Measurements from ENCODE around the gene SPINK9. TPM values are rescaled to one million over a fixed set of nuclear protein-coding genes. Genes with fewer than 3 reads are reported as not detected.

SPINK9 gene
- total and polyA plus RNA-seq, 4 donors, result not detected

DNA sequence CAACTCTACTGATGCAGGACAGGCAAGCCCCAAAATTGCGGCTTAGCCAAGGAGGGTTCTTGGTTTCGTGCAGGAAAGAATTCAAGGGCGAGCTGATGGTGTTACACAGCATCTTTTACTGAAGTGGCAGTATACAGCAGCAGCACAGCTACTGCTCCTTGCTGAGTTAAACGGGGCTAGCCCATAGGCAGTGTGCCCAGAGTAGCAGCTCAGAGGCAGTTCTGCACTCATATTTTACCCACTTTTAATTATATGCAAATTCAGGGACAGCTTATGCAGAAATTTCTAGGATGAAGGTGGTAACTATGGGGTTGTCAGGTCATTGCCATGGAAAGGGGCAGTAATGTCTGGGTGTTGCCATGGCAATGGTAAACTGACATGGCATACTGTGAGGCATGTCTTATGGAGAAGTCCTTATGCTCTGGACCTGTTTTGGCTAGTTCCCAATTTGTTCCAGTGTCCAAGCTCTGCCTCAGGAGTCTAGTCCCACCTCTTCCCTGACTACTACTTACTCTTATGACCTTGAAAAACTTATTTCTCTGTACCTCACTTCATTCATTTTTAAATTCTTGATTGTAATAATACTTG lies 2.0 kb upstream of the SPINK9 start:
- no peak overlapping the region for H3K9ac ChIP-seq (ENCODE audit: insufficient read depth in 1 of 2, low read length in 2 of 2)
- H3K27ac ChIP-seq (ENCODE audit: low read depth in 1 of 2, low read length in 1 of 2), result no peak overlapping the region
- WGBS, 2 donors, result 91 to 92% methylated on average over 4 of the region's 4 CpGs
- no peaks in the 10 kb centered on the region for H3K4me1 ChIP-seq (ENCODE audit: control insufficient read depth in 5 of 5, insufficient read depth in 5 of 5, low read length in 5 of 5)
- TF ChIP-seq, protein P1, sequence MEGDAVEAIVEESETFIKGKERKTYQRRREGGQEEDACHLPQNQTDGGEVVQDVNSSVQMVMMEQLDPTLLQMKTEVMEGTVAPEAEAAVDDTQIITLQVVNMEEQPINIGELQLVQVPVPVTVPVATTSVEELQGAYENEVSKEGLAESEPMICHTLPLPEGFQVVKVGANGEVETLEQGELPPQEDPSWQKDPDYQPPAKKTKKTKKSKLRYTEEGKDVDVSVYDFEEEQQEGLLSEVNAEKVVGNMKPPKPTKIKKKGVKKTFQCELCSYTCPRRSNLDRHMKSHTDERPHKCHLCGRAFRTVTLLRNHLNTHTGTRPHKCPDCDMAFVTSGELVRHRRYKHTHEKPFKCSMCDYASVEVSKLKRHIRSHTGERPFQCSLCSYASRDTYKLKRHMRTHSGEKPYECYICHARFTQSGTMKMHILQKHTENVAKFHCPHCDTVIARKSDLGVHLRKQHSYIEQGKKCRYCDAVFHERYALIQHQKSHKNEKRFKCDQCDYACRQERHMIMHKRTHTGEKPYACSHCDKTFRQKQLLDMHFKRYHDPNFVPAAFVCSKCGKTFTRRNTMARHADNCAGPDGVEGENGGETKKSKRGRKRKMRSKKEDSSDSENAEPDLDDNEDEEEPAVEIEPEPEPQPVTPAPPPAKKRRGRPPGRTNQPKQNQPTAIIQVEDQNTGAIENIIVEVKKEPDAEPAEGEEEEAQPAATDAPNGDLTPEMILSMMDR (IDR thresholded peaks at IDR 0.05; ENCODE audit: control extremely low read depth, extremely low read depth), result no peak
- DNase-seq (no peak), ATAC-seq (ENCODE audit: insufficient read depth, low FRiP score) (no peak)
- H3K36me3 ChIP-seq (ENCODE audit: control insufficient read depth in 4 of 4, insufficient read depth in 4 of 4, low read length in 4 of 4), result peaks cover 0 to 2% (median 0%) of the 10 kb centered on the region in 4 donors
- H3K4me3 ChIP-seq, result no peak overlapping the region
- no peaks in the 10 kb centered on the region for H3K9me3 ChIP-seq (ENCODE audit: control insufficient read depth in 4 of 4, insufficient read depth in 3 of 4, low read length in 3 of 4)
- no peaks in the 10 kb centered on the region for H3K27me3 ChIP-seq (ENCODE audit: control insufficient read depth in 3 of 3, insufficient read depth in 3 of 3, low read length in 2 of 3)

DNA sequence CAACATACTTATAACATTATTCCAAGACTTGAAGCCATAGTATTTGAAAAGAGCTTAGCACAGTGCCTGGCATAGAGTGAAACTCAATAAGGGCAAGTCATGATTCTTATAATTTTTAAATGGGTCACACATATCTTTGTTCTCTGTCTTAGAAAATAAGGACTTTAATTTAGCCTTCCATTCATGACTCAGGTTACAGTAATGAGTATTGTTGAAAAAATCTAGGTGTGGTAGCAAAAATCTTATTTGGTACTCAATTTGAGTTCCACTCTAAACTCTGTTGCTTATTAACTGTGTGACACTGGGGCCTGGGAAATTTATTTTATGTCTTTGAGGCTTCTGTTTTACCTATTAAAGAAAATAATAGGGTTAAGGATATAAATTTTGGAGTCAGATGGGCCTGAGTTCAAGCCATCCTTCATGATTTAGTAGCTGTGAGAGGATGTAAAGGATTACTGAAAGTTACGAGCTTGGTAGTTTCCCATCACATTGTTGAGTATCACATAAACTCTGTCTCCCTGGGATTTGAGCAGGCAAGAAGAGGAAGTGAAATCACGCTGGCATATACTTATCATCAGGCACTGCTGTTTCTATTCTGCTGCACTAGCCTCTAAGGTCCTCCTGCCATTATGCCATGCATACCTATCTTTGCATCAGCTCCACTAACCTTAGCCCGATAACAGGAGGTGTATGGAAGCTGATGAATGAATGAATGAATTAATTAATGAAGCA lies 1.5 kb downstream of the SPINK9 start:
- no peaks in the 10 kb centered on the region for H3K4me1 ChIP-seq (ENCODE audit: control insufficient read depth in 5 of 5, insufficient read depth in 5 of 5, low read length in 5 of 5)
- no peaks in the 10 kb centered on the region for H3K27me3 ChIP-seq (ENCODE audit: control insufficient read depth in 3 of 3, insufficient read depth in 3 of 3, low read length in 2 of 3)
- TF ChIP-seq, protein P1 (IDR thresholded peaks at IDR 0.05; ENCODE audit: control extremely low read depth, extremely low read depth), result no peak
- no peaks in the 10 kb centered on the region for H3K9me3 ChIP-seq (ENCODE audit: control insufficient read depth in 4 of 4, insufficient read depth in 3 of 4, low read length in 3 of 4)
- H3K9ac ChIP-seq (ENCODE audit: insufficient read depth in 1 of 2, low read length in 2 of 2), result no peak overlapping the region
- no peak for ATAC-seq (ENCODE audit: insufficient read depth, low FRiP score)
- no peak overlapping the region for H3K27ac ChIP-seq (ENCODE audit: low read depth in 1 of 2, low read length in 1 of 2)
- H3K36me3 ChIP-seq (ENCODE audit: control insufficient read depth in 4 of 4, insufficient read depth in 4 of 4, low read length in 4 of 4), result peaks cover 0 to 1% (median 0%) of the 10 kb centered on the region in 4 donors
- 83 to 87% methylated on average over 3 of the region's 3 CpGs for WGBS, 2 donors
- DNase-seq, result no peak
- H3K4me3 ChIP-seq, result no peak overlapping the region

GRCh38 chr5:148342371-148343045 lies 7.1 kb downstream of the SPINK9 start:
- no peak for ATAC-seq (ENCODE audit: insufficient read depth, low FRiP score)
- Histone ChIP-seq H3K9me3 (ENCODE audit: control insufficient read depth in 4 of 4, insufficient read depth in 3 of 4, low read length in 3 of 4) (peaks cover 0 to 2% (median 0%) of the 10 kb centered on the region in 4 donors), H3K9ac (ENCODE audit: insufficient read depth in 1 of 2, low read length in 2 of 2) (no peak overlapping the region), H3K36me3 (ENCODE audit: control insufficient read depth in 4 of 4, insufficient read depth in 4 of 4, low read length in 4 of 4) (peaks cover 0 to 1% (median 0%) of the 10 kb centered on the region in 4 donors), H3K4me1 (ENCODE audit: control insufficient read depth in 5 of 5, insufficient read depth in 5 of 5, low read length in 5 of 5) (no peaks in the 10 kb centered on the region), H3K27me3 (ENCODE audit: control insufficient read depth in 3 of 3, insufficient read depth in 3 of 3, low read length in 2 of 3) (no peaks in the 10 kb centered on the region), H3K27ac (ENCODE audit: low read depth in 1 of 2, low read length in 1 of 2) (no peak overlapping the region), H3K4me3 (no peak overlapping the region)
- DNase-seq, result no peak
- TF ChIP-seq, protein P1 (IDR thresholded peaks at IDR 0.05; ENCODE audit: control extremely low read depth, extremely low read depth), result no peak
- 92 to 93% methylated on average over 2 of the region's 2 CpGs for WGBS, 2 donors

Data from lung (tissue), 12 donors.